Gastroesophageal sphincter (tissue), 4 donors: ENCODE results near the gene AXIN2. TPM values are rescaled to one million over a fixed set of nuclear protein-coding genes. Genes with fewer than 3 reads are reported as not detected.

Experiments used
- ATAC-seq: fragments of 150-250 bp; one replicate; pipeline ENCODE4 v1.9.1; 2016; ENCODE audit warnings: mild to moderate bottlenecking, moderate library complexity
- H3K27ac ChIP-seq, 4 donors: fragments of 200-600 bp; sonication (generic) in 3 of 4; 1 replicate in 3 of 4; 2 replicates in 1 of 4; pipeline ENCODE4 v1.5.1; 2016 to 2019
- H3K27me3 ChIP-seq: fragments of 200-600 bp; sonication (generic); one replicate; pipeline ENCODE4 v1.5.1; 2019
- H3K36me3 ChIP-seq, 2 donors: fragments of 200-600 bp; sonication (generic); one replicate each; pipeline ENCODE4 v1.5.1; 2019; ENCODE audit warnings: control low read depth in 1 of 2
- H3K4me1 ChIP-seq, 3 donors: fragments of 200-600 bp; sonication (generic); 1 replicate in 2 of 3; 2 replicates in 1 of 3; pipeline ENCODE4 v1.5.1; 2016 to 2019; ENCODE audit warnings: control low read depth in 2 of 3
- H3K4me3 ChIP-seq, 2 donors: fragments of 200-600 bp; sonication (generic); one replicate each; pipeline ENCODE4 v1.5.1; 2019; ENCODE audit warnings: mild to moderate bottlenecking in 1 of 2, moderate library complexity in 1 of 2
- H3K9me3 ChIP-seq, 3 donors: fragments of 200-600 bp; sonication (generic); one replicate each; pipeline ENCODE4 v1.5.1; 2017 to 2019; ENCODE audit warnings: control low read depth in 2 of 3
- CTCF ChIP-seq, 4 experiments: fragments of 200-600 bp in 2 of 4; fragments of 450-650 bp in 2 of 4; sonication (generic) in 1 of 4; IDR thresholded peaks; one replicate each; pipeline ENCODE4 v1.5.1; 2017 to 2019; ENCODE audit warnings: antibody characterized with exemption in 4 of 4, mild to moderate bottlenecking in 2 of 4, moderate library complexity in 2 of 4
- EP300 ChIP-seq: sonication (generic); formaldehyde crosslinking; IDR thresholded peaks from one replicate; pipeline ENCODE4 v1.6.1; 2017; ENCODE audit warnings: antibody characterized with exemption, mild to moderate bottlenecking
- POLR2A ChIP-seq, 2 donors: fragments of 450-650 bp; IDR thresholded peaks; one replicate each; pipeline ENCODE4 v1.6.1; 2017; ENCODE audit warnings: antibody characterized with exemption in 2 of 2, mild to moderate bottlenecking in 2 of 2, moderate library complexity in 1 of 2
- POLR2AphosphoS5 ChIP-seq: sonication (generic); formaldehyde crosslinking; IDR thresholded peaks from one replicate; pipeline ENCODE4 v1.6.1; 2017; ENCODE audit warnings: antibody characterized with exemption
- WGBS, 2 donors: methylation state at CpG; one replicate each; pipeline ENCODE4 v1.1.5; 2018; ENCODE audit warnings: low coverage in 1 of 2; 5-methylcytosine and 5-hydroxymethylcytosine counted together
- total RNA-seq, 4 donors: library from RNA; depleted of rRNA; stranded (reverse); fragments of >200 nt; gene quantifications; one replicate each; pipeline ENCODE4 v1.1.0, GENCODE V29; 2016

Gene AXIN2
- total RNA-seq, 4 donors from 2014 or later, result 17.2 to 49.6 (median 40.5) TPM

DNA sequence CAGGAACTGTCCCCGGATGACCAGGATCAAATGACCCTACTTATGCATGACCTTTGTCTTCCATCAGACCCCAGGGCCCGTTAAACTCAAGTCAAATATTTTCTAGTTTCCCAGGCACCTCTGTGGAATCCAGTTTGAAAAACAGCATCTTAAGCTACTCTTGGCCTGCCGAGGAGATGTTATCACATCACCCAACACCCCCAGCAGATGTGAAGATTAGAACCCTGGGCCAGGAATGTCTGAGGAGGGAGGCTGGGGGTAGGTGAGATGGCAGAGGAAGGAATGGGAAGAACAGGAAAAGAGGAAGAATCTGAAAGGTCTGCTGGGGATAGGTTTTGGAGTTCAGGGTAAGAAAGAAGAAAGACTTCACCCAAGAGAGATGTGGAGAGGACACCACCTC lies 79.2 kb downstream of the AXIN2 start:
- Histone ChIP-seq H3K9me3 (no peaks in the 10 kb centered on the region), H3K27ac (no peak overlapping the region), H3K27me3 (no peaks in the 10 kb centered on the region), H3K36me3 (no peaks in the 10 kb centered on the region), H3K4me3 (no peak overlapping the region), H3K4me1 (no peaks in the 10 kb centered on the region)
- 73 to 75% methylated on average over 3 of the region's 3 CpGs for WGBS, 2 donors
- TF ChIP-seq POLR2A (IDR thresholded peaks at IDR 0.05) (no peak), POLR2AphosphoS5 (no peak), CTCF (IDR thresholded peaks at IDR 0.05) (no peak)
- no peak for ATAC-seq

DNA sequence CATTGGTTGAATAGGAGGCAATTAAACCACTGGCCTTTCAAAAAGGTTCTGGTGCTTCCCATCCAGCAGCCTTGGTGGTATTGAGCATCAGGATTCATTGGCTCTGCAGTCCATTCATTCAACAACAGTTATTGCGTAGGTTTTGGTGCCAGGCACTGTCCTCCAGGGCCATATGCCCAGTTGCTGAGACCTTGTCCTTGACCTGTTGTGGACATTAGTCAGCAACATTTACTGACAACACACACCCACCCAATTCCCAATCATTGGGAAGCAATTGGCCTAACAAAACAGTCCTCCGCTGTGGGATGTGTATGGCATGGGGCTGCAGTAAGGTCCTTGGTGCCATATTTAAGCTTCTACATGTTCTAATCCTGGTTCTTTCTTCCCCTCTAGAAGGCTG lies 82.2 kb downstream of the AXIN2 start:
- no peaks in the 10 kb centered on the region for H3K4me1 ChIP-seq
- TF ChIP-seq POLR2A (IDR thresholded peaks at IDR 0.05) (no peak), CTCF (IDR thresholded peaks at IDR 0.05) (no peak), EP300 (no peak), POLR2AphosphoS5 (no peak)
- H3K27ac ChIP-seq, result no peak overlapping the region
- H3K36me3 ChIP-seq, result no peaks in the 10 kb centered on the region
- no peaks in the 10 kb centered on the region for H3K9me3 ChIP-seq
- 100% methylated on average over 1 of the region's 2 CpGs; no CpG with 5 or more reads in 1 of the 2 donors for WGBS, 2 donors
- no peak overlapping the region for H3K4me3 ChIP-seq
- no peaks in the 10 kb centered on the region for H3K27me3 ChIP-seq
- no peak for ATAC-seq
